A549 (cell line): ENCODE data around the gene CIPC. TPM values are rescaled to one million over a fixed set of nuclear protein-coding genes. Genes with fewer than 3 reads are reported as not detected.

Source experiments
- ATAC-seq, 2 experiments: fragments of 200-7000 bp in 1 of 2; fragments of >200 bp in 1 of 2; cut with Nextera tagmentation in 1 of 2; cut with Tn5 transposase in 1 of 2; 3 replicates each; pipeline versions ENCODE4 v1.8.0 to v1.9.1; 2018 to 2020; ENCODE audit warnings: mild to moderate bottlenecking in 1 of 2, moderate library complexity in 1 of 2
- CTCF ChIA-PET: fragments of 300-600 bp; sonication (Branson Sonifier 250); formaldehyde crosslinking; extraction: SDS; loops from one replicate; lab custom pipeline; 2021; ENCODE audit warnings: antibody characterized with exemption, inconsistent platforms; lab: Yijun Ruan, JAX
- POLR2A ChIA-PET: fragments of 350-600 bp; formaldehyde crosslinking; extraction: SDS; loops from one replicate; lab custom pipeline; 2021; ENCODE audit warnings: antibody characterized with exemption, inconsistent platforms; lab: Yijun Ruan, JAX
- DNase-seq, 2 experiments: peaks; one replicate each; pipeline versions ENCODE4 v3.0.0 to v3.0.0-alpha.2; 2011 to 2016; ENCODE audit warnings: low read depth in 1 of 2, low spot score in 1 of 2
- FAIRE-seq: peaks from 2 replicates; lab custom pipeline; 2011; peaks lifted over from hg19 to GRCh38; lab: Jason Lieb, UNC
- H3K27ac ChIP-seq, 2 experiments: fragments of >200 bp; sonication (Bioruptor Twin); formaldehyde crosslinking; 3 replicates each; pipeline ENCODE4 v1.5.1; 2016 to 2017
- H3K4me1 ChIP-seq: fragments of >200 bp; sonication (Bioruptor Twin); formaldehyde crosslinking; 3 replicates; pipeline ENCODE4 v1.6.1; 2016
- H3K4me2 ChIP-seq: fragments of >200 bp; sonication (Bioruptor Twin); formaldehyde crosslinking; 3 replicates; pipeline ENCODE4 v1.6.1; 2016
- H3K4me3 ChIP-seq: fragments of >200 bp; sonication (Bioruptor Twin); formaldehyde crosslinking; 3 replicates; pipeline ENCODE4 v1.5.1; 2016
- H3K9me3 ChIP-seq: fragments of >200 bp; sonication (Bioruptor Twin); formaldehyde crosslinking; 3 replicates; pipeline ENCODE4 v1.6.1; 2016
- BCL3 ChIP-seq: fragments of >200 bp; sonication (Bioruptor Twin); formaldehyde crosslinking; IDR thresholded peaks from 3 replicates; pipeline ENCODE4 v1.6.1; 2016
- BHLHE40 ChIP-seq: IDR thresholded peaks from 2 replicates; pipeline ENCODE4 v1.6.1; 2012; ENCODE audit warnings: low read depth, low read length, inconsistent platforms
- CEBPB ChIP-seq, 2 experiments: fragments of >200 bp in 1 of 2; sonication (Bioruptor Twin) in 1 of 2; formaldehyde crosslinking in 1 of 2; IDR thresholded peaks; 2 replicates each; pipeline ENCODE4 v1.6.1; 2012 to 2016
- ESRRA ChIP-seq: fragments of 150-350 bp; IDR thresholded peaks from 2 replicates; pipeline ENCODE4 v1.6.1; 2014; ENCODE audit warnings: mild to moderate bottlenecking, low read length, borderline replicate concordance
- FOSB ChIP-seq: fragments of 250-450 bp; sonication (Bioruptor Pico); IDR thresholded peaks from 2 replicates; pipeline ENCODE4 v1.5.0; 2020; ENCODE audit warnings: mild to moderate bottlenecking, moderate library complexity
- HEYL ChIP-seq: fragments of 250-450 bp; sonication (Bioruptor Pico); IDR thresholded peaks from 2 replicates; pipeline ENCODE4 v1.8.0; 2021; ENCODE audit warnings: mild to moderate bottlenecking, moderate library complexity
- HMGXB4 ChIP-seq: fragments of 250-450 bp; sonication (Bioruptor Pico); IDR thresholded peaks from 2 replicates; pipeline ENCODE4 v1.5.0; 2021; ENCODE audit warnings: mild to moderate bottlenecking, moderate library complexity, borderline replicate concordance
- KDM1A ChIP-seq: fragments of 200-600 bp; sonication (generic); IDR thresholded peaks from 2 replicates; pipeline ENCODE4 v1.6.1; 2016; ENCODE audit warnings: low read depth, mild to moderate bottlenecking
- MYC ChIP-seq: IDR thresholded peaks from 2 replicates; pipeline ENCODE4 v1.6.1; 2012; ENCODE audit warnings: mild to moderate bottlenecking, inconsistent platforms, low read length, improper control_type of control experiment, borderline replicate concordance
- NPAS2 ChIP-seq: fragments of 250-450 bp; sonication (Bioruptor Pico); IDR thresholded peaks from 2 replicates; pipeline ENCODE4 v1.8.0; 2022; ENCODE audit warnings: mild to moderate bottlenecking, moderate library complexity, borderline replicate concordance
- POLR2A ChIP-seq: IDR thresholded peaks from 2 replicates; pipeline ENCODE4 v1.6.1; 2012; ENCODE audit warnings: mild to moderate bottlenecking, low read length
- POLR2AphosphoS2 ChIP-seq: conservative IDR thresholded peaks from 2 replicates; pipeline ENCODE4 v1.6.1; 2012; ENCODE audit warnings: low read length, improper control_type of control experiment, inconsistent platforms
- RCOR1 ChIP-seq: fragments of 150-350 bp; IDR thresholded peaks from 2 replicates; pipeline ENCODE4 v1.6.1; 2014; ENCODE audit warnings: antibody characterized with exemption, low read length, low read depth
- REST ChIP-seq: fragments of 200-600 bp; sonication (generic); IDR thresholded peaks from 2 replicates; pipeline ENCODE4 v1.6.1; 2016; ENCODE audit warnings: antibody characterized with exemption, mild to moderate bottlenecking, moderate library complexity
- RNF2 ChIP-seq: fragments of 200-600 bp; sonication (generic); IDR thresholded peaks from 2 replicates; pipeline ENCODE4 v1.6.1; 2016; ENCODE audit warnings: low read depth, mild to moderate bottlenecking, antibody characterized with exemption, moderate library complexity, borderline replicate concordance
- TP53 ChIP-seq: fragments of 250-450 bp; sonication (Bioruptor Pico); IDR thresholded peaks from 2 replicates; pipeline ENCODE4 v1.5.0; 2021; ENCODE audit warnings: mild to moderate bottlenecking, moderate library complexity
- ZNF302 ChIP-seq: fragments of 250-450 bp; sonication (Bioruptor Pico); IDR thresholded peaks from 2 replicates; pipeline ENCODE4 v1.9.0; 2021; ENCODE audit warnings: inconsistent platforms, mild to moderate bottlenecking, moderate library complexity
- ZSCAN20 ChIP-seq: fragments of 250-450 bp; sonication (Bioruptor Pico); IDR thresholded peaks from 2 replicates; pipeline ENCODE4 v1.8.0; 2022; ENCODE audit warnings: mild to moderate bottlenecking, moderate library complexity
- WGBS: methylation state at CpG from one replicate; pipeline ENCODE4 v1.1.6; 2017; ENCODE audit errors: missing lambda C conversion rate; 5-methylcytosine and 5-hydroxymethylcytosine counted together
- polyA plus RNA-seq, 4 experiments: library from polyadenylated mRNA; depleted of rRNA in 3 of 4; stranded (reverse); fragments of >200 nt; fragmentation: RNase III in 1 of 4; extraction: RNeasy Plus Mini Kit Qiagen cat#74134 plus additional on column Dnase treatment in 1 of 4; gene quantifications; 2 replicates in 3 of 4; 3 replicates in 1 of 4; pipeline ENCODE4 v1.2.3, GENCODE V29; 2011 to 2017

Gene CIPC
- polyA plus RNA-seq, 2 of the 4 experiments (the other 2 are of a cell fraction), result 8.9 to 13.9 TPM

- ATAC-seq (no peak), FAIRE-seq (no peak), DNase-seq (no peak)
- Histone ChIP-seq H3K4me2 (no peak overlapping the region), H3K4me3 (no peak overlapping the region), H3K27ac (0 out of 6 replicates have a peak overlapping the region, but pooled peaks of 1 of the 2 experiments have one; percentile 24), H3K4me1 (peaks cover 30% of the 10 kb centered on the region), H3K9me3 (peaks cover 14% of the 10 kb centered on the region)
- WGBS, result 93% methylated on average over 5 of the region's 5 CpGs
- TF ChIP-seq REST (no peak), POLR2A (no peak), FOSB (no peak), ESRRA (no peak), ZSCAN20 (CRISPR knock-in tag) (no peak), HEYL (CRISPR knock-in tag) (no peak), MYC (no peak), HMGXB4 (CRISPR knock-in tag) (no peak), NPAS2 (CRISPR knock-in tag) (no peak), BCL3 (no peak), POLR2AphosphoS2 (no peak), BHLHE40 (no peak), RNF2 (no peak), RCOR1 (no peak), ZNF302 (CRISPR knock-in tag) (no peak), CEBPB (IDR thresholded peaks at IDR 0.05) (no peak), KDM1A (no peak)
- ChIA-PET POLR2A (no interaction called here), CTCF (interaction anchor here (0.6 to 5.3 kb wide), 10 partner anchors 9 to 182 kb away, joined by 3 to 43 read pairs (median 8); no protein-coding TSS in a partner anchor)
Observed at GRCh38 chr14:77055306-77055705, 42.8 kb upstream of the CIPC start.

- no peak for TF ChIP-seq TP53 (CRISPR knock-in tag)
- Histone ChIP-seq H3K9me3 (peaks cover 14% of the 10 kb centered on the region), H3K4me1 (peaks cover 27% of the 10 kb centered on the region), H3K4me3 (no peak overlapping the region), H3K4me2 (no peak overlapping the region), H3K27ac (no peak overlapping the region)
- FAIRE-seq, result no peak
- DNase-seq, result no peak
- ChIA-PET CTCF (interaction anchor here (0.8 to 5.3 kb wide), 7 partner anchors 10 to 180 kb away, joined by 3 to 43 read pairs (median 6); no protein-coding TSS in a partner anchor), POLR2A (no interaction called here)
- ATAC-seq, result no peak
- 74% methylated on average over 3 of the region's 3 CpGs for WGBS
Observed at GRCh38 chr14:77055981-77056380, 42.1 kb upstream of the CIPC start.
